GM12872 (cell line): ENCODE results near the gene YWHAE.

Experiments
- TF ChIP-seq, protein P1 (sequence below): IDR thresholded peaks from 3 replicates; pipeline ENCODE4 v1.5.1; 2011; ENCODE audit warnings: low read depth, mild to moderate bottlenecking, low read length, moderate library complexity; ENCODE audit not compliant: insufficient read depth

YWHAE gene

DNA sequence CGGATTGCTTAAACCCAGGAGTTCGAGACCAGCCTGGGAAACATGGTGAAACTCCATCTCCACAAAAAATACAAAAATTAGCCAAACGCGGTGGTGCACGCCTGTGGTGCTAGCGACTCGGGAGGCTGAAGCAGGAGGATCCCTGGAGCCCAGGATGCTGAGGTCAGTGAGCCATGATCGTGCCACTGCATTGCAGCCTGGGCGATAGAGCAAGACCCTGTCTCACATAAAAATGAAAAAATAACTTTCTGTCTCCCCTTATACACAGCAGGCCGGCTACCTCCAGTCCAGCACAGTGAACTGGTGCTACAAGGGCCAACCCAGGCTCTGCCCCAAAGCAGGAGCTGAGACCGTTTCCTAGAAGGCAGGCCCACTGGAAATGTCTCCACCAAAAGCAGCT, 59.7 kb downstream of the YWHAE start:
- TF ChIP-seq, protein P1, sequence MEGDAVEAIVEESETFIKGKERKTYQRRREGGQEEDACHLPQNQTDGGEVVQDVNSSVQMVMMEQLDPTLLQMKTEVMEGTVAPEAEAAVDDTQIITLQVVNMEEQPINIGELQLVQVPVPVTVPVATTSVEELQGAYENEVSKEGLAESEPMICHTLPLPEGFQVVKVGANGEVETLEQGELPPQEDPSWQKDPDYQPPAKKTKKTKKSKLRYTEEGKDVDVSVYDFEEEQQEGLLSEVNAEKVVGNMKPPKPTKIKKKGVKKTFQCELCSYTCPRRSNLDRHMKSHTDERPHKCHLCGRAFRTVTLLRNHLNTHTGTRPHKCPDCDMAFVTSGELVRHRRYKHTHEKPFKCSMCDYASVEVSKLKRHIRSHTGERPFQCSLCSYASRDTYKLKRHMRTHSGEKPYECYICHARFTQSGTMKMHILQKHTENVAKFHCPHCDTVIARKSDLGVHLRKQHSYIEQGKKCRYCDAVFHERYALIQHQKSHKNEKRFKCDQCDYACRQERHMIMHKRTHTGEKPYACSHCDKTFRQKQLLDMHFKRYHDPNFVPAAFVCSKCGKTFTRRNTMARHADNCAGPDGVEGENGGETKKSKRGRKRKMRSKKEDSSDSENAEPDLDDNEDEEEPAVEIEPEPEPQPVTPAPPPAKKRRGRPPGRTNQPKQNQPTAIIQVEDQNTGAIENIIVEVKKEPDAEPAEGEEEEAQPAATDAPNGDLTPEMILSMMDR, result no peak

DNA sequence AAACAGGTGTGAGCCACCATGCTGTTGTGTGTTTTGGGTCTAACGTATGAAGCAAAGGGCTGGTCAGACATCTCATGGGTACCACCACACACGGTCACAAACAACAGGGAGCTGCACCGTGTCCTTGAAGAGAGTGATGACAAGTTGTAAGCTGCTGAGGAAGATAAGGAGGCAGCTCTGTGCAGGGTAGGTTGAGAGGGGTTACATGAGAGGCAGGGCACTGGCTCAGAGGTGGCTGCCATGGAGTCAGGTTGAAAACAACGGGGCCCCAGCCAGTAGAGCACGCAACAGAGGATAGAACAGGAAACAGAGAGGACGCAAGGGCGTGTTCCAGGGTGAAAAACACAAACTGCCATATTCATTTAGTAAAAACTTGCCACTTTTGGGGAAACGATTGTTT, 68.3 kb downstream of the YWHAE start:
- TF ChIP-seq, protein P1, result no peak

DNA sequence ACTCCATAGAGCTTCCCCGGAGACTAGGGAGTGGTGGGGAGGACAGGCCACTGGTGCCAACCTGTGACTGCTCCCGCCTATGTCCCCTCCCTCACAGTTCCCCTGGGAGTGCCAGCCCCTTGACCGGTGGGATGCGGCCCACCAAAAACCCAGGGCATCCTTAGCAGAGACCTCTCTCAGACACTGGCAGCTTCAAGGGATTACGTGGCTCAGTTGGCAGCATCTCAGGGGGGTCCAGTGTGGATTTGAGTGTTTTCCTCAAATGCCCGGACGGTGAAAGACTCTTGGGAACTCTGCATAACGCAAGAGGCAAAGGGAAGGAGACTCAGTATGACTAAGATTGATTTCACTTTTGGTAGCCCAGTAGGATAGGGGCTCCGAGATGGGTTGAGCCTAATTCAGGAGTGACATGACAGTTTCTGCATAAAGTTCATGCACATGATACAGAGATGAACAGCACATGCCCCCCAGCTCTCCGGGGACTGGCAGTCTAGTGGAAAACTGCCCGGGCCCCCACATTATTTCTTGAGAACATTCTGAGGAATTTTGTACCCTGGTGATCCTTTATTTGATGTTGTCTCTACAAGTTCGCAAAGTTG, 70.2 kb downstream of the YWHAE start:
- TF ChIP-seq, protein P1, result no peak

DNA sequence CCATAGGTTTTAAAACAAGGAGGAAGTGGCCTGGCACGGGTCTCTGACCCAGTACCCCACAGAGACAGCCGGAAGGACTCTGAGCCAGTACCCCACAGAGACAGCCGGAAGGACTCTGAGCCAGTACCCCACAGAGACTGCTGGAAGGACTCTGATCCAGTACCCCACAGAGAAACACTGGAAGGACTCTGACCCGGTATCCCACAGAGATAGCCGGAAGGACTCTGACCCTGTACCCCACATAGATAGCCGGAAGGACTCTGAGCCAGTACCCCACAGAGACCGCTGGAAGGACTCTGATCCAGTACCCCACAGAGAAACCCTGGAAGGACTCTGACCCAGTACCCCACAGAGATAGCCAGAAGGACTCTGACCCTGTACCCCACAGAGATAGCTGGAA, 71.6 kb downstream of the YWHAE start:
- TF ChIP-seq, protein P1, result no peak

DNA sequence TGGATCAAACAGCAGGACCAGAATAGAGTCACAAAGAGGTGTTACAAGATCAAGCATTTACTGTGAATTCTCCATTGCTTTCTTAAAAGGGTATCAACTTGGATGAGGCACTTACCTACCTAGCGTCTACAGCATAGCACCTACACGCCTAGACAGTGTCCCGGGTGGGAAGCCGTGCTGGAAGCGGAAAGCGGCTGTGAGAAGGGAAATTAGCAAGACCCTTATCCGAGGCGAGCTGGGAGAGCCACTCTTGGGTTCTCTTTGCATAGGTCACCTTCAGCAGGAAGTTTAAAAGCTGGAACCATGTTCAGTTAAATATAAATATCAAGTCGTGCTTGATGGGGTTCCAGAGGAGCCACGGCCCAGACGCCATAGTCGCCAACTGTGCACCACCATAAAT, 74.3 kb downstream of the YWHAE start:
- TF ChIP-seq, protein P1, result no peak

DNA sequence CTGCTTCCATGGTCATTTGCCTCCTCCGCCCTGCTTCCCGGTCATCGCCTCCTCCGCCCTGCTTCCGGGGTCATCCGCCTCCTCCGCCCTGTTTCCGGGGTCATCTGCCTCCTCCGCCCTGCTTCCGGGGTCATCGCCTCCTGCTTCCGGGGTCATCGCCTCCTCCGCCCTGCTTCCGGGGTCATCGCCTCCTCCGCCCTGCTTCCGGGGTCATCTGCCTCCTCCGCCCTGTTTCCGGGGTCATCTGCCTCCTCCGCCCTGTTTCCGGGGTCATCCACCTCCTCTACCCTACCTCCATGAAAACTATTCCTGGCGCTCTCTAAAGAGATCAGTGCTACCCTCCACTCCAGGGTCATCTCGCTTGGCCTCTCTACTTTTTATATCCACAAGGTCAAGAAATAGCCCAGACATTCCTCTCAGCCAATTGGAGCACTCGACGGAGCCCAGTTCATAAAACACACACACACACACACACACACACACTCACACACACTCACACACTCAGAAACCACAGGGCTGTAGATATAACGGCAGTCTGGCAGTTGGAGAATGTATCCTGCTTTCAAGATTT, 75.7 kb downstream of the YWHAE start:
- TF ChIP-seq, protein P1, result no peak

DNA sequence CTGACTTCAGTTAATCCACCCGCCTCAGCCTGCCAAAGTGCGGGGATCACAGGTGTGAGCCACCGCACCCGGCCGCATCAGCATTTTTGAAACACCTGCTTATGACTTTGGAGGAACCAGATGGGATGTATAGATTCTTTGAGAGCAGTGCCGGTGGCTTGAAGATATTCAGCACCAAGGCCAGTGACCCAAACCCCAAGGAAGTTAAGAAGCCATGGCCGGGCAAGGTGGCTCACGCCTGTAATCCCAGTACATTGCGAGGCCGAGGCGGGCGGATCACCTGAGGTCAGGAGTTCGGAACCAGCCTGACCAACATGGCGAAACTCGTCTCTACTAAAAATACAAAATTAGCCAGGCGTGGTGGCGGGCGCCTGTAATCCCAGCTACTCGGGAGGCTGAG, 76.7 kb downstream of the YWHAE start:
- TF ChIP-seq, protein P1, result no peak

DNA sequence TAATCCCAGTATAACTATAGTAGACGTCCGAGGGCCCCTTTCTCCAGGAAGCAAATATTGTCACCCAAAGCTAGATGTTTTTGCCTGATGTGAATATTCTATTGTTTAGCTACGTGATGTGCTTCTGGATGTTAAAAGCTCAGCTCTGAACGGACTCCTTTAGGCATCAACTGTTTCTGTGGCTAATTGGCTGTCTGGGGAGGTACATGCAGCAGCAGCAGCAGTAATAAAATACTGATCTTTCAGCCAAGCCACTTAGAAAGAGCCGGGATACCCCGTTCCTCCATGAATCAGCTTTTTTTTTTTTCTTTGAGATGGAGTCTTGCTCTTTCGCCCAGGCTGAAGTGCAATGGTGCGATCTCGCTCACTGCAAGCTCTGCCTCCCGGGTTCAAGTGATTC, 77.5 kb downstream of the YWHAE start:
- TF ChIP-seq, protein P1, result no peak
